ENCODE data around the gene RRAGC.

Gene RRAGC

DNA sequence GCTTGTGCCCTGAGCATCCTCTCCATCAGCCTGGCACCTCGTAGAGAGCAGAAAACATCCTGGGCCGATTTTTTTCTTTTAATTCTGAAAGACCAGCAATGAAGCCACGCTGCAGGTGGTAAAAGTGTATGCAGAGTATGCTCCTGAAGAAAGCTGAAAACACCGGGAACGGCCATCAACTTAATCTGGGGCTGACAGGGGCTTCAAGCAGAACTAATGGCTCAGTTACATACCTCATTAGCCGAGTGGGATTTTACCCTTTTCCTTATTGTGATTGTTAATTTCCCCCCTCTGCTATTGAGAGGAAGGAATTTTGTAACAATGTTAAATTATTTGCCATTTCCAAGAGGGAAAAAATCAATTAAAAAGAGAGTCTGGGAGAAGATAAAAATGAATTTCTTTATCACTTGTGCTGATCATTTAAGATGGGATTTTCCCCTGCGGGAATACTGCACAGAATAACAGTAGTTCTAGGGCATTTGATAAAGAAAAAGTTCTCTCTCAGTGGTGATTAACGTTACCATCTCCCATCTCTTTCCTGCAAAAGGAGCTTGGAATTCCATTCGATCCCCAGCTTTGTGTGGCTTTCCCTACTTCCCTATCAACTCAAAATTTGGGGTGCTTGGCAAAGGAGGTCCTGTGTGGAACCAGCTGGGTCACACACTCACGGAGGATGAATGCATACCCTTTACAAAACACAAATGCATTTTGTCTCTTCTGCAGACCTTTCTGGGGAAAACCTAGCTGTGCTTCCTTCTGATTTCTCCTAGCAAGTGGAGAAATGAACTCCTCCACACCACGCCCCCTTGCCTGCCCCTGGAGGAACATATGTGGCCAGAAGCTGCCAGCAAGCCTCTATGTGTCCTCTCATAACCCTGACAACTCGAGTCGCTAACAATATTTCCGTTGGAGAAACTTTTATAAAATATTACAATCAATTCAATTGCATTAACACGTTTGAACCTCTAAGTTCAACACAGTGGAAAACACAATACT is 70.9 kb downstream of the RRAGC start:
- Histone ChIP-seq H3K4me2 (ENCODE audit: low read depth, low read length, poor library complexity, severe bottlenecking) (no peak overlapping the region), H3K9me3 (ENCODE audit: insufficient read depth, low read depth, low read length) (peaks cover 4% of the 10 kb centered on the region; the same call in 1 of the 2 replicates), H3F3A (ENCODE audit: low read depth) (no peaks in the 10 kb centered on the region), H3K4me1 (ENCODE audit: insufficient read depth, low read length, poor library complexity, severe bottlenecking) (no peaks in the 10 kb centered on the region), H3K79me2 (ENCODE audit: insufficient read depth, low read length) (no peaks in the 10 kb centered on the region), H3K36me3 (ENCODE audit: insufficient read depth, low read length) (no peaks in the 10 kb centered on the region), H3K9ac (ENCODE audit: low read depth, low read length, poor library complexity, severe bottlenecking) (no peak overlapping the region), H2AFZ (ENCODE audit: low read length) (no peak overlapping the region), H4K20me1 (ENCODE audit: insufficient read depth, low read length, poor library complexity, severe bottlenecking) (no peaks in the 10 kb centered on the region), H3K27me3 (ENCODE audit: insufficient read depth, low read length, poor library complexity, severe bottlenecking) (no peaks in the 10 kb centered on the region), H3K4me3 (ENCODE audit: low read length, poor library complexity, severe bottlenecking) (no peak overlapping the region), H3K9me2 (replicated peaks; ENCODE audit: low read depth, low read length) (no peaks in the 10 kb centered on the region)
- no peak for TF ChIP-seq EZH2phosphoT487 (IDR thresholded peaks at IDR 0.05; ENCODE audit: borderline replicate concordance)
- no peak for TF ChIP-seq CTCF (conservative IDR thresholded peaks at IDR 0.05; ENCODE audit: low read length)

Measured in Loucy (cell line).